ENCODE results near the gene TBC1D4.

TBC1D4 gene

GRCh38 chr13:75482070-75482819, at the start of gene TBC1D4:
Gene TBC1D4 (minus strand): TSS chr13:75482169. CDS start chr13:75481767, 402 bp downstream.
- peak; percentile 48 to 49 for DNase-seq

GRCh38 chr13:75530549-75530961, 48.6 kb upstream of the TBC1D4 start:
- DNase-seq: peak in 1 of 2 donors; percentile 4

- no peak for DNase-seq
These were observed 40.0 kb upstream of the TBC1D4 start for GRCh38 chr13:75521956-75522355.

GRCh38 chr13:75518439-75519088, 36.6 kb upstream of the TBC1D4 start:
- no peak for DNase-seq

GRCh38 chr13:75514080-75514995, 32.4 kb upstream of the TBC1D4 start:
- DNase-seq: no peak

GRCh38 chr13:75513271-75513670, 31.3 kb upstream of the TBC1D4 start:
- no peak for DNase-seq

GRCh38 chr13:75512253-75512652, 30.3 kb upstream of the TBC1D4 start:
- DNase-seq: no peak

GRCh38 chr13:75511051-75511625, 29.2 kb upstream of the TBC1D4 start:
- no peak for DNase-seq

GRCh38 chr13:75508002-75508548, 26.1 kb upstream of the TBC1D4 start:
- DNase-seq: no peak

- no peak for DNase-seq
These were observed 25.3 kb upstream of the TBC1D4 start for GRCh38 chr13:75507027-75508001.

- DNase-seq: no peak
These were observed 24.0 kb upstream of the TBC1D4 start for GRCh38 chr13:75506018-75506417.

- DNase-seq: peak in 1 of 2 donors; percentile 37
These were observed 23.4 kb upstream of the TBC1D4 start for GRCh38 chr13:75505327-75505726.

GRCh38 chr13:75495938-75496337, 14.0 kb upstream of the TBC1D4 start:
- DNase-seq: no peak

GRCh38 chr13:75494491-75494890, 12.5 kb upstream of the TBC1D4 start:
- DNase-seq: no peak

- DNase-seq: no peak
These were observed 11.2 kb upstream of the TBC1D4 start for GRCh38 chr13:75493156-75493555.

- no peak for DNase-seq
These were observed 10.4 kb upstream of the TBC1D4 start for GRCh38 chr13:75492389-75492788.

- DNase-seq: no peak
These were observed 9.4 kb upstream of the TBC1D4 start for GRCh38 chr13:75491376-75491775.

- DNase-seq: no peak
These were observed 7.7 kb upstream of the TBC1D4 start for GRCh38 chr13:75489502-75490263.

GRCh38 chr13:75486146-75487062, 4.4 kb upstream of the TBC1D4 start:
- no peak for DNase-seq

All from bone marrow (tissue), 2 donors.